SK-N-SH (cell line): Measurements from ENCODE around the gene ARHGEF1. TPM values are rescaled to one million over a fixed set of nuclear protein-coding genes. Genes with fewer than 3 reads are reported as not detected.
"Not testable (repeated sequence)": the region's sequence is repeated elsewhere in the genome, so short reads cannot be mapped to it uniquely, and the experiment has no call there.

Experiments used
- CTCF ChIA-PET: fragments of 300-600, 350-600 bp; formaldehyde crosslinking; extraction: SDS; loops from one replicate; lab custom pipeline; 2021; lab: Yijun Ruan, JAX
- POLR2A ChIA-PET: fragments of 350-600 bp; sonication (Branson Sonifier 250); formaldehyde crosslinking; extraction: SDS; loops from one replicate; lab custom pipeline; 2020; ENCODE audit warnings: antibody characterized with exemption, inconsistent platforms; lab: Yijun Ruan, JAX
- DNase-seq: peaks from one replicate; pipeline ENCODE4 v3.0.0; 2012
- H2AFZ ChIP-seq: fragments of 200-600 bp; sonication (generic); 2 replicates; pipeline ENCODE4 v1.8.1; 2016; ENCODE audit warnings: antibody characterized with exemption, mild to moderate bottlenecking, low read depth
- H3F3A ChIP-seq: fragments of 200-600 bp; sonication (generic); replicated peaks from 2 replicates; pipeline ENCODE3; 2016; ENCODE audit warnings: antibody characterized with exemption, mild to moderate bottlenecking; ENCODE audit not compliant: insufficient read depth
- H3K27ac ChIP-seq, 2 experiments: fragments of 200-500 bp in 1 of 2; fragments of 200-600 bp in 1 of 2; sonication (Bioruptor generic) in 1 of 2; sonication (generic), shearing (Covaris generic) in 1 of 2; 2 replicates each; pipeline versions ENCODE4 v1.5.1 to v1.6.1; 2014 to 2016; ENCODE audit warnings: low read depth in 2 of 2, inconsistent platforms in 1 of 2, low read length in 1 of 2, mild to moderate bottlenecking in 1 of 2, mixed read lengths in 1 of 2
- H3K27me3 ChIP-seq: fragments of 200-600 bp; sonication (generic), shearing (Covaris generic); 2 replicates; pipeline ENCODE4 v1.6.1; 2016; ENCODE audit warnings: mixed run types; ENCODE audit not compliant: insufficient read depth
- H3K36me3 ChIP-seq, 2 experiments: fragments of 200-500 bp in 1 of 2; fragments of 200-600 bp in 1 of 2; sonication (Bioruptor generic) in 1 of 2; sonication (generic) in 1 of 2; replicated peaks in 1 of 2; 2 replicates each; pipeline versions ENCODE3 to v1.5.1; 2014 to 2016; ENCODE audit warnings: low read length in 1 of 2, mild to moderate bottlenecking in 1 of 2; ENCODE audit not compliant: insufficient read depth in 2 of 2, control insufficient read depth in 1 of 2
- H3K4me1 ChIP-seq, 2 experiments: fragments of 200-500 bp in 1 of 2; fragments of 200-600 bp in 1 of 2; sonication (Bioruptor generic) in 1 of 2; sonication (generic), shearing (Covaris generic) in 1 of 2; 2 replicates each; pipeline versions ENCODE4 v1.5.1 to v1.6.1; 2014 to 2016; ENCODE audit warnings: low read depth in 1 of 2, low read length in 1 of 2, mixed run types in 1 of 2; ENCODE audit not compliant: insufficient read depth in 2 of 2, control insufficient read depth in 1 of 2
- H3K4me2 ChIP-seq: fragments of 200-600 bp; sonication (generic), shearing (Covaris generic); 2 replicates; pipeline ENCODE4 v1.6.1; 2017; ENCODE audit warnings: mixed run types
- H3K4me3 ChIP-seq, 2 experiments: fragments of 200-500 bp in 1 of 2; fragments of 200-600 bp in 1 of 2; sonication (Bioruptor generic) in 1 of 2; sonication (generic), shearing (Covaris generic) in 1 of 2; 2 replicates each; pipeline versions ENCODE4 v1.5.1 to v1.8.1; 2014 to 2016; ENCODE audit warnings: low read depth in 2 of 2, inconsistent platforms in 1 of 2, low read length in 1 of 2, mild to moderate bottlenecking in 1 of 2, mixed read lengths in 1 of 2, moderate library complexity in 1 of 2
- H3K79me2 ChIP-seq: fragments of 200-600 bp; sonication (generic); 2 replicates; pipeline ENCODE4 v1.8.1; 2017; ENCODE audit warnings: mild to moderate bottlenecking; ENCODE audit not compliant: insufficient read depth
- H3K9ac ChIP-seq: fragments of 200-600 bp; sonication (generic); 2 replicates; pipeline ENCODE4 v1.6.1; 2017; ENCODE audit warnings: mixed run types
- H3K9me2 ChIP-seq: fragments of 200-600 bp; sonication (generic); 2 replicates; pipeline ENCODE4 v1.6.1; 2017; ENCODE audit warnings: mixed run types
- H3K9me3 ChIP-seq: fragments of 200-600 bp; sonication (generic); 2 replicates; pipeline ENCODE4 v1.6.1; 2017; ENCODE audit warnings: mixed run types, mild to moderate bottlenecking, moderate library complexity
- H4K20me1 ChIP-seq: fragments of 200-600 bp; sonication (generic); 2 replicates; pipeline ENCODE4 v1.6.1; 2017; ENCODE audit warnings: mild to moderate bottlenecking, mixed run types; ENCODE audit not compliant: insufficient read depth
- CTCF ChIP-seq: fragments of 200-600 bp; sonication (generic); IDR thresholded peaks from 2 replicates; pipeline ENCODE4 v1.6.1; 2017; ENCODE audit warnings: antibody characterized with exemption, mild to moderate bottlenecking, moderate library complexity
- FOSL2 ChIP-seq: IDR thresholded peaks from 2 replicates; pipeline ENCODE4 v1.4.0; 2012; ENCODE audit warnings: low read depth, mild to moderate bottlenecking, moderate library complexity, borderline replicate concordance
- GABPA ChIP-seq: IDR thresholded peaks from 2 replicates; pipeline ENCODE4 v1.4.0; 2012; ENCODE audit warnings: low read depth, mild to moderate bottlenecking
- MEF2A ChIP-seq: IDR thresholded peaks from 2 replicates; pipeline ENCODE4 v1.4.0; 2012; ENCODE audit warnings: low read depth, borderline replicate concordance
- MXI1 ChIP-seq: IDR thresholded peaks from 2 replicates; pipeline ENCODE4 v1.6.1; 2012; ENCODE audit warnings: mild to moderate bottlenecking, low read depth, low read length, improper control_type of control experiment
- PBX3 ChIP-seq: IDR thresholded peaks from 2 replicates; pipeline ENCODE4; 2012
- RAD21 ChIP-seq: IDR thresholded peaks from 2 replicates; pipeline ENCODE4 v1.6.1; 2012; ENCODE audit warnings: mild to moderate bottlenecking, low read length
- RCOR1 ChIP-seq: fragments of 150-350 bp; IDR thresholded peaks from 2 replicates; pipeline ENCODE4 v1.6.1; 2017; ENCODE audit warnings: antibody characterized with exemption, low read length
- SMC3 ChIP-seq: IDR thresholded peaks from 2 replicates; pipeline ENCODE4 v1.6.1; 2012; ENCODE audit warnings: low read depth, low read length, improper control_type of control experiment
- TEAD4 ChIP-seq: IDR thresholded peaks from 2 replicates; pipeline ENCODE4 v1.4.0; 2012; ENCODE audit warnings: mild to moderate bottlenecking, borderline replicate concordance; ENCODE audit not compliant: insufficient read depth
- USF2 ChIP-seq: fragments of 150-350 bp; IDR thresholded peaks from 2 replicates; pipeline ENCODE4 v1.6.1; 2017; ENCODE audit warnings: antibody characterized with exemption, low read length, low read depth, borderline replicate concordance
- WGBS: methylation state at CpG from one replicate; pipeline ENCODE4 v1.1.6; 2017; ENCODE audit warnings: low lambda C conversion rate; 5-methylcytosine and 5-hydroxymethylcytosine counted together
- polyA plus RNA-seq, 3 experiments: library from polyadenylated mRNA; depleted of rRNA; stranded (reverse); fragments of >200 nt; gene quantifications; 2 replicates each; pipeline ENCODE4 v1.2.3, GENCODE V29; 2012

ARHGEF1 gene
- polyA plus RNA-seq, 1 of the 3 experiments (the other 2 are of a cell fraction) = 102 TPM

GRCh38 chr19:41937525-41938468 is 54.8 kb downstream of the ARHGEF1 start:
- Histone ChIP-seq H3K79me2 (no peaks in the 10 kb centered on the region), H3K4me3 (no peak overlapping the region), H2AFZ (no peak overlapping the region), H3K9me2 (no peaks in the 10 kb centered on the region), H3K36me3 (no peaks in the 10 kb centered on the region), H3K9me3 (no peaks in the 10 kb centered on the region), H4K20me1 (0 out of 2 replicates have a peak, but pooled peaks cover 3% of the 10 kb centered on the region), H3K27me3 (peaks cover 3% of the 10 kb centered on the region), H3F3A (no peaks in the 10 kb centered on the region)
- DNase-seq = peak; percentile 71
- POLR2A ChIA-PET = no interaction called here
- TF ChIP-seq CTCF (peak; percentile 19; the same call in 1 of the 2 replicates), TEAD4 (no peak)
- TF ChIP-seq, all 33 proteins: peak for 1
- Histone ChIP-seq H3K4me2 (no peak overlapping the region), H3K4me1 (peaks cover 0 to 3% of the 10 kb centered on the region in 2 experiments; a peak in 1 of 4 replicates), H3K9ac (no peak overlapping the region), H3K27ac (no peak overlapping the region)
- CTCF ChIA-PET = interaction anchor here (0.6 to 1.9 kb wide), 7 partner anchors 11 to 113 kb away, joined by 3 to 15 read pairs (median 4); no protein-coding TSS in a partner anchor
- 64% methylated on average over 22 of the region's 22 CpGs for WGBS

GRCh38 chr19:41939209-41939608 is 56.2 kb downstream of the ARHGEF1 start:
- POLR2A ChIA-PET = interaction anchor here (1.6 kb wide), 1 partner anchor 79 kb away, joined by 5 read pairs; the partner anchor contains the start of gene RPS19
- CTCF ChIA-PET = not testable (repeated sequence)

GRCh38 chr19:41939861-41940730 is 57.1 kb downstream of the ARHGEF1 start:
- no peaks in the 10 kb centered on the region for H3K36me3 ChIP-seq
- WGBS = 5% methylated on average over 38 of the region's 83 CpGs
- TF ChIP-seq SMC3 (no peak), USF2 (no peak), RCOR1 (no peak), PBX3 (no peak), MXI1 (no peak), MEF2A (no peak), FOSL2 (no peak), GABPA (no peak), RAD21 (no peak)

More at GRCh38 chr19:41939209-41939608, 56.2 kb downstream of the ARHGEF1 start:
- not testable (repeated sequence) for H3K9me2 ChIP-seq, H3K27ac ChIP-seq, H3K36me3 ChIP-seq, H3K9ac ChIP-seq, H3F3A ChIP-seq, H3K9me3 ChIP-seq, H3K4me3 ChIP-seq, H4K20me1 ChIP-seq, H3K4me2 ChIP-seq, DNase-seq, H3K27me3 ChIP-seq, H3K4me1 ChIP-seq, H3K79me2 ChIP-seq, H2AFZ ChIP-seq

More at GRCh38 chr19:41939861-41940730, 57.1 kb downstream of the ARHGEF1 start:
- DNase-seq = peak; percentile 87
- H3K4me2 ChIP-seq = peak overlapping the region; percentile 70
- POLR2A ChIA-PET = interaction anchor here (1.6 kb wide), 1 partner anchor 80 kb away, joined by 5 read pairs; the partner anchor contains the start of gene RPS19
- peak overlapping the region; percentile 35 to 42; a peak in 3 of 4 replicates for H3K4me3 ChIP-seq
- no peaks in the 10 kb centered on the region for H3K9me2 ChIP-seq
- H3K9ac ChIP-seq = peak overlapping the region; percentile 45
- no peaks in the 10 kb centered on the region for H3K9me3 ChIP-seq
- H3K4me1 ChIP-seq = no peaks in the 10 kb centered on the region; a peak in 1 of 4 replicates
- CTCF ChIA-PET = interaction anchor here (3.4 kb wide), 1 partner anchor 67 kb away, joined by 15 read pairs; no protein-coding TSS in a partner anchor
- H3K79me2 ChIP-seq = no peaks in the 10 kb centered on the region
- H3K27me3 ChIP-seq = no peaks in the 10 kb centered on the region
- H3K27ac ChIP-seq = peak overlapping the region in 1 of 2 experiments; percentile 47; a peak in 1 of 4 replicates
- H4K20me1 ChIP-seq = 0 out of 2 replicates have a peak, but pooled peaks cover 3% of the 10 kb centered on the region
- H3F3A ChIP-seq = no peaks in the 10 kb centered on the region
- peak overlapping the region; percentile 81; the same call in 1 of the 2 replicates for H2AFZ ChIP-seq
